PC-3 (cell line): ENCODE measurements around the gene PPM1F. TPM values are rescaled to one million over a fixed set of nuclear protein-coding genes. Genes with fewer than 3 reads are reported as not detected.

Experiments used
- ATAC-seq: fragments of 200-7000 bp; cut with Tn5 transposase; 2 replicates; pipeline ENCODE4 v1.9.1; 2020; ENCODE audit warnings: mild to moderate bottlenecking, moderate library complexity
- BruUV-seq: library from RNA; stranded (reverse); fragments of 400-500 nt; replicated peaks from 2 replicates; lab custom pipeline; 2021; lab: Mats Ljungman, UMichigan
- CTCF ChIA-PET: fragments of 300-600 bp; sonication (Branson Sonifier 250); formaldehyde crosslinking; loops from one replicate; lab custom pipeline; 2022; ENCODE audit warnings: antibody characterized with exemption; lab: Charles Lee
- POLR2A ChIA-PET: fragments of 300-600 bp; sonication (Branson Sonifier 250); formaldehyde crosslinking; loops from one replicate; lab custom pipeline; 2022; ENCODE audit warnings: antibody characterized with exemption; ENCODE audit not compliant: unreplicated experiment; lab: Charles Lee
- DNase-seq: peaks from one replicate; pipeline ENCODE4 v3.0.0-alpha.2; 2015
- H2AFZ ChIP-seq: fragments of 300-600 bp; sonication (generic); 2 replicates; pipeline ENCODE4 v1.6.0; 2016; ENCODE audit warnings: antibody characterized with exemption, low read length
- H3F3A ChIP-seq: fragments of 300-600 bp; sonication (generic); one replicate; pipeline ENCODE4 v1.6.0; 2017; ENCODE audit warnings: antibody characterized with exemption, low read length, control low read depth, mild to moderate bottlenecking; ENCODE audit not compliant: unreplicated experiment
- H3K27ac ChIP-seq: fragments of 300-600 bp; sonication (generic); 2 replicates; pipeline ENCODE4 v1.5.1; 2016; ENCODE audit warnings: mild to moderate bottlenecking, low read length
- H3K27me3 ChIP-seq: fragments of 300-600 bp; sonication (generic); 2 replicates; pipeline ENCODE4 v1.6.1; 2016; ENCODE audit warnings: low read length, mixed read lengths
- H3K36me3 ChIP-seq: fragments of 300-600 bp; sonication (generic); 2 replicates; pipeline ENCODE4 v1.6.1; 2016; ENCODE audit warnings: low read depth, mixed run types, low read length, mixed read lengths
- H3K4me1 ChIP-seq: fragments of 300-600 bp; sonication (generic); 2 replicates; pipeline ENCODE4 v1.5.1; 2016; ENCODE audit warnings: low read length; ENCODE audit not compliant: insufficient read depth
- H3K4me2 ChIP-seq: fragments of 300-600 bp; sonication (generic); 2 replicates; pipeline ENCODE4 v1.6.0; 2016; ENCODE audit warnings: low read length
- H3K4me3 ChIP-seq: fragments of 300-600 bp; sonication (generic); 2 replicates; pipeline ENCODE4 v1.5.1; 2016; ENCODE audit warnings: mild to moderate bottlenecking, low read length, mixed read lengths
- H3K79me2 ChIP-seq: fragments of 300-600 bp; sonication (generic); 2 replicates; pipeline ENCODE4 v1.6.1; 2017; ENCODE audit warnings: low read length, mixed read lengths
- H3K9ac ChIP-seq: fragments of 300-600 bp; sonication (generic); 2 replicates; pipeline ENCODE4 v1.6.0; 2016; ENCODE audit warnings: mild to moderate bottlenecking, low read length
- H3K9me2 ChIP-seq: fragments of 300-600 bp; sonication (generic); replicated peaks from 2 replicates; pipeline ENCODE4 v1.6.1; 2016; ENCODE audit warnings: mixed run types, low read length, mixed read lengths
- H3K9me3 ChIP-seq: fragments of 300-600 bp; sonication (generic); 2 replicates; pipeline ENCODE4 v1.6.1; 2016; ENCODE audit warnings: low read length, mixed read lengths
- H4K20me1 ChIP-seq: fragments of 300-600 bp; sonication (generic); 2 replicates; pipeline ENCODE4 v1.6.1; 2016; ENCODE audit warnings: low read length, mixed read lengths
- EZH2 ChIP-seq: fragments of 300-600 bp; sonication (generic); IDR thresholded peaks from one replicate; pipeline ENCODE4 v1.6.1; 2017; ENCODE audit warnings: antibody characterized with exemption, mild to moderate bottlenecking, low read length; ENCODE audit not compliant: unreplicated experiment
- EZH2phosphoT487 ChIP-seq: fragments of 300-600 bp; sonication (generic); IDR thresholded peaks from 2 replicates; pipeline ENCODE4 v1.6.1; 2018; ENCODE audit warnings: mild to moderate bottlenecking, antibody characterized with exemption, low read length, borderline replicate concordance
- intact Hi-C: fragments of 100-400 bp; cut with micrococcal nuclease; formaldehyde crosslinking; loops from 2 replicates; pipeline ENCODE4 v1.9.0; 2023
- total RNA-seq: library from RNA; depleted of rRNA; stranded (reverse); fragments of >200 nt; gene quantifications from 2 replicates; pipeline ENCODE4 v1.2.3, GENCODE V29; 2014
- TF ChIP-seq, protein P1 (sequence below): fragments of 300-600 bp; sonication (generic); conservative IDR thresholded peaks from 2 replicates; pipeline ENCODE4 v1.5.1; 2017; ENCODE audit warnings: antibody characterized with exemption, low read depth, mild to moderate bottlenecking, low read length

Gene PPM1F
- total RNA-seq, 1 experiment from 2014 or later: 40.4 TPM

DNA sequence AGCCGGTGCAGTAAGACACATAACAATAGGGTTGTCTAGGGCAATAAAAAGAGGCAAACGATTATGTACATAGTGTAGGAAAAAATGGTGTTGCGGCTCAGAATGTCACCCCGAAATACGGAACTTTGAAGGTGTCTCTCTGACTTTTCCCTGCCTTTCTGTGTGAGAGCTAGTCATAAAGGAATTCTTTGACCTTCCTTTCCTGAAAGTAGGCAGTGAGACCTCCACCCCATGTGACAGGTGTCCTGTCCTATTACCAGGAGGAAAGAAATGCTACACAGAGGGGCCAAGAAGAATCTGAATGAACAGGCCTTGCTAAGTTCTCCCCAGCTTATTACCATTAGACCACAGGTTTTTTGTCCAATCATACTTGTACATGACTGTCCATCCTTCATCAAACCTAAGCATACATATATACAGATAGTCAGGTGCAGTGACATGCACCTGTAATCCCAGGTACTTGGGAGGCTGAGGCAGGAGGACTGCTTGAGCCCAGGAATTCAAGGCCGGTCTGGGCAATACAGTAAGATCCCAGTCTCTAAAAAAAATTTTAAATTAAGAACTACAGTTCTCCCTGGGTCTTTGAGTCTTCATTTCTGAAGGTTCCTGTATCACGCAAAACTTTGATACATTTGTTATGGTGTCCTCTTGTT lies 46.1 kb upstream of the PPM1F start:
- no peak overlapping the region for H3K9ac ChIP-seq
- no peak for ATAC-seq
- H3K79me2 ChIP-seq: no peaks in the 10 kb centered on the region
- no TSS peak for BruUV-seq
- H3K4me3 ChIP-seq: no peak overlapping the region
- DNase-seq: no peak
- H2AFZ ChIP-seq: no peak overlapping the region
- H4K20me1 ChIP-seq: no peaks in the 10 kb centered on the region
- no peak overlapping the region for H3K27ac ChIP-seq
- no peaks in the 10 kb centered on the region for H3K36me3 ChIP-seq
- ChIA-PET POLR2A (no interaction called here), CTCF (no interaction called here)
- H3K27me3 ChIP-seq: peaks cover 37% of the 10 kb centered on the region
- TF ChIP-seq, protein P1, sequence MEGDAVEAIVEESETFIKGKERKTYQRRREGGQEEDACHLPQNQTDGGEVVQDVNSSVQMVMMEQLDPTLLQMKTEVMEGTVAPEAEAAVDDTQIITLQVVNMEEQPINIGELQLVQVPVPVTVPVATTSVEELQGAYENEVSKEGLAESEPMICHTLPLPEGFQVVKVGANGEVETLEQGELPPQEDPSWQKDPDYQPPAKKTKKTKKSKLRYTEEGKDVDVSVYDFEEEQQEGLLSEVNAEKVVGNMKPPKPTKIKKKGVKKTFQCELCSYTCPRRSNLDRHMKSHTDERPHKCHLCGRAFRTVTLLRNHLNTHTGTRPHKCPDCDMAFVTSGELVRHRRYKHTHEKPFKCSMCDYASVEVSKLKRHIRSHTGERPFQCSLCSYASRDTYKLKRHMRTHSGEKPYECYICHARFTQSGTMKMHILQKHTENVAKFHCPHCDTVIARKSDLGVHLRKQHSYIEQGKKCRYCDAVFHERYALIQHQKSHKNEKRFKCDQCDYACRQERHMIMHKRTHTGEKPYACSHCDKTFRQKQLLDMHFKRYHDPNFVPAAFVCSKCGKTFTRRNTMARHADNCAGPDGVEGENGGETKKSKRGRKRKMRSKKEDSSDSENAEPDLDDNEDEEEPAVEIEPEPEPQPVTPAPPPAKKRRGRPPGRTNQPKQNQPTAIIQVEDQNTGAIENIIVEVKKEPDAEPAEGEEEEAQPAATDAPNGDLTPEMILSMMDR: no peak
- no peak for TF ChIP-seq EZH2phosphoT487
- no peak for TF ChIP-seq EZH2
- intact Hi-C loops: no loop called here
- no peaks in the 10 kb centered on the region for H3K9me2 ChIP-seq
- no peaks in the 10 kb centered on the region for H3K4me1 ChIP-seq
- no peaks in the 10 kb centered on the region for H3K9me3 ChIP-seq
- H3F3A ChIP-seq: no peaks in the 10 kb centered on the region
- H3K4me2 ChIP-seq: no peak overlapping the region

DNA sequence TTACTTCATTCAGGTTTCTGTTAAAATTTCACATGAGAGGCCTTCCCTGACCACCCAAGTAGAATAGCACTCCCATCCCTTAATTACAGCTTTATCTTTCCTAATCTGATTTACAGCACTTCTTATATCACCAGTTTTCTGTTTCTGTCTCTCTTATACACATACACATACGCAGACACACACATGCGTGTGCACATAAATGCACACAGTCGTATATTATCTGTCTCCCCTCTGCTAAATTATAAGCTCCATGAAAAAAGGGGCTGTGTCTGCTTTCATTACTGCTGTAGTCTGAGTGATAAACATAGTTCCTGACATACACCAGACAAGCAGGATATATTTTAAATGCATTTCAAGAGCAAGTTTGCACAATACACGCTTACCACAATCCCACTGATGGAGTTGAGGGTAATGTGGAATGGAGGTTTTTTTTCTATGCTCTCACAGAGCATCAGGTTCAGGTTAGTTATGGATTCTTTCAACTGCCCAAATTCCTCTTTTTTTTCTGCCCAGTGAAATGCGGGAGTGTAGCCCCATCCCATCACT lies 43.6 kb upstream of the PPM1F start:
- H3K4me2 ChIP-seq: no peak overlapping the region
- H3K9ac ChIP-seq: no peak overlapping the region
- H3K4me3 ChIP-seq: no peak overlapping the region
- CTCF ChIA-PET: no interaction called here
- POLR2A ChIA-PET: no interaction called here
- peaks cover 25% of the 10 kb centered on the region for H3K27me3 ChIP-seq
- no peak overlapping the region for H3K27ac ChIP-seq
- H3K9me3 ChIP-seq: no peaks in the 10 kb centered on the region
- H4K20me1 ChIP-seq: no peaks in the 10 kb centered on the region
- ATAC-seq (no peak), DNase-seq (no peak)
- no peaks in the 10 kb centered on the region for H3K4me1 ChIP-seq
- no peak overlapping the region for H2AFZ ChIP-seq
- no peaks in the 10 kb centered on the region for H3K79me2 ChIP-seq
- no TSS peak for BruUV-seq
- TF ChIP-seq, protein P1: no peak
- TF ChIP-seq EZH2 (no peak), EZH2phosphoT487 (no peak)
- H3K9me2 ChIP-seq: no peaks in the 10 kb centered on the region
- no peaks in the 10 kb centered on the region for H3F3A ChIP-seq
- H3K36me3 ChIP-seq: no peaks in the 10 kb centered on the region
- intact Hi-C loops: no loop called here

DNA sequence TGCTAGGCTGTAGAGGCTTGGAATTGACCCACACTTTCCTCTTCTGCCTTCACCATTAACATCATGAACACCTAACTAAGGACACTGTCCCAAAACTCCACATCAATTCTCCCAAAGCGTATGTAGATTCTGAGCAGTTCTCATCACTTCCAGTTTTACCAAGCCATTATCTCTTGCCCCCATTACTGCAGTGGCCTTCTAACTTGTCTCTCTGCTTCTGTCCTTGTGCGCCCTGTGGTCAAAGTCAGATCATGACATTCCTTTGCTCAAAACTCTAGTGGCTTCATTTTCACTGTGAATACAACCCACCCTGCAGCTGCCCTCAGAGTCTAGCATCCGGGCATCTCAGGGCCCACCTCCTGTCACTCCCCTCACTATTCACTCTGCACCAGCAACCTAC lies 43.0 kb upstream of the PPM1F start:
- H3K9me2 ChIP-seq: no peaks in the 10 kb centered on the region
- ATAC-seq (no peak), DNase-seq (no peak)
- no peak overlapping the region for H3K4me2 ChIP-seq
- CTCF ChIA-PET: no interaction called here
- H3K27me3 ChIP-seq: peaks cover 19% of the 10 kb centered on the region
- H3K4me1 ChIP-seq: no peaks in the 10 kb centered on the region
- no peaks in the 10 kb centered on the region for H4K20me1 ChIP-seq
- POLR2A ChIA-PET: no interaction called here
- no peaks in the 10 kb centered on the region for H3F3A ChIP-seq
- H3K4me3 ChIP-seq: no peak overlapping the region
- H3K36me3 ChIP-seq: no peaks in the 10 kb centered on the region
- no peak overlapping the region for H3K9ac ChIP-seq
- intact Hi-C loops: no loop called here
- no peak overlapping the region for H2AFZ ChIP-seq
- no peaks in the 10 kb centered on the region for H3K9me3 ChIP-seq
- BruUV-seq: no TSS peak
- H3K27ac ChIP-seq: no peak overlapping the region
- no peaks in the 10 kb centered on the region for H3K79me2 ChIP-seq
- TF ChIP-seq EZH2: no peak
- TF ChIP-seq, protein P1: no peak
- no peak for TF ChIP-seq EZH2phosphoT487
